ENCODE data around the gene CABLES1.

GRCh38 chr18:23115683-23116096 lies 19.6 kb upstream of the CABLES1 start:
- no peak for TF ChIP-seq POLR2AphosphoS5 (IDR thresholded peaks at IDR 0.05; ENCODE audit: borderline replicate concordance, low read depth, low read length)
- TF ChIP-seq EZH2 (IDR thresholded peaks at IDR 0.05), result no peak
- TF ChIP-seq FOXP2 (optimal IDR thresholded peaks at IDR 0.05; ENCODE audit: control extremely low read depth, extremely low read length, insufficient read depth), result no peak

All from SK-N-MC (cell line).